Neural cell (in vitro differentiated cells): Measurements from ENCODE around the gene ZNF362. TPM values are rescaled to one million over a fixed set of nuclear protein-coding genes. Genes with fewer than 3 reads are reported as not detected.

Experiments
- H2AFZ ChIP-seq: fragments of 200-600, 300-800 bp; sonication (generic), shearing (Covaris generic); 2 replicates; pipeline ENCODE4 v1.6.0; 2014; ENCODE audit warnings: low read depth, mild to moderate bottlenecking, antibody characterized with exemption, low read length, moderate library complexity
- H3F3A ChIP-seq: fragments of 200-600 bp; shearing (Covaris generic); 2 replicates; pipeline ENCODE4 v1.6.1; 2016; ENCODE audit warnings: mild to moderate bottlenecking, moderate library complexity, mixed read lengths, antibody characterized with exemption, low read length; ENCODE audit not compliant: insufficient read depth, poor library complexity, severe bottlenecking
- H3K27ac ChIP-seq: fragments of 200-600, 300-800 bp; sonication (generic), shearing (Covaris generic); 2 replicates; pipeline ENCODE4 v1.5.1; 2014; ENCODE audit warnings: mild to moderate bottlenecking, low read length, moderate library complexity
- H3K27me3 ChIP-seq: fragments of 300-800, 200-600 bp; sonication (generic), shearing (Covaris generic); 2 replicates; pipeline ENCODE4 v1.6.0; 2014; ENCODE audit warnings: mild to moderate bottlenecking, low read depth, low read length, moderate library complexity; ENCODE audit not compliant: insufficient read depth
- H3K36me3 ChIP-seq: fragments of 300-800, 200-600 bp; sonication (generic), shearing (Covaris generic); 2 replicates; pipeline ENCODE4 v1.5.1; 2014; ENCODE audit warnings: mild to moderate bottlenecking, antibody characterized with exemption, low read length, moderate library complexity; ENCODE audit not compliant: insufficient read depth
- H3K4me2 ChIP-seq: fragments of 300-800, 200-600 bp; sonication (generic), shearing (Covaris generic); 2 replicates; pipeline ENCODE4 v1.6.0; 2014; ENCODE audit warnings: mild to moderate bottlenecking, low read length
- H3K4me3 ChIP-seq: fragments of 300-800, 200-600 bp; sonication (generic), shearing (Covaris generic); 2 replicates; pipeline ENCODE4 v1.5.1; 2014; ENCODE audit warnings: mild to moderate bottlenecking, low read length, moderate library complexity
- H3K79me2 ChIP-seq: fragments of 200-600 bp; shearing (Covaris generic); replicated peaks from 2 replicates; pipeline ENCODE4 v1.6.0; 2014; ENCODE audit warnings: mild to moderate bottlenecking, low read length, moderate library complexity; ENCODE audit not compliant: insufficient read depth
- H3K9ac ChIP-seq: fragments of 300-800, 200-600 bp; sonication (generic), shearing (Covaris generic); 2 replicates; pipeline ENCODE4 v1.6.1; 2016; ENCODE audit warnings: mild to moderate bottlenecking, low read length, mixed read lengths
- H3K9me2 ChIP-seq: fragments of 200-600 bp; shearing (Covaris generic); 2 replicates; pipeline ENCODE4 v1.6.1; 2016; ENCODE audit warnings: mild to moderate bottlenecking, low read length, mixed read lengths; ENCODE audit not compliant: insufficient read depth
- H3K9me3 ChIP-seq: fragments of 200-600, 300-800 bp; sonication (generic), shearing (Covaris generic); 2 replicates; pipeline ENCODE4 v1.6.1; 2016; ENCODE audit warnings: mild to moderate bottlenecking, mixed run types, low read length, moderate library complexity, mixed read lengths
- H4K20me1 ChIP-seq: fragments of 200-600 bp; shearing (Covaris generic); 2 replicates; pipeline ENCODE4 v1.6.1; 2016; ENCODE audit warnings: mild to moderate bottlenecking, mixed run types; ENCODE audit not compliant: insufficient read depth
- CTCF ChIP-seq: fragments of 450-650 bp; IDR thresholded peaks from 2 replicates; pipeline ENCODE4 v1.5.1; 2014; ENCODE audit warnings: antibody characterized with exemption, mild to moderate bottlenecking, moderate library complexity; ENCODE audit not compliant: poor library complexity, severe bottlenecking
- EP300 ChIP-seq: fragments of 450-650 bp; conservative IDR thresholded peaks from 2 replicates; pipeline ENCODE4 v1.6.1; 2014; ENCODE audit warnings: antibody characterized with exemption, mild to moderate bottlenecking, moderate library complexity; ENCODE audit not compliant: poor library complexity, severe bottlenecking
- EZH2 ChIP-seq: fragments of 200-600, 300-800 bp; shearing (Covaris generic), sonication (generic); IDR thresholded peaks from 2 replicates; pipeline ENCODE4 v1.6.1; 2014; ENCODE audit warnings: antibody characterized with exemption, low read length, borderline replicate concordance, mild to moderate bottlenecking; ENCODE audit not compliant: insufficient read depth, poor library complexity, severe bottlenecking
- MXI1 ChIP-seq: fragments of 450-650 bp; conservative IDR thresholded peaks from 2 replicates; pipeline ENCODE4 v1.6.1; 2014; ENCODE audit warnings: antibody characterized with exemption, mild to moderate bottlenecking; ENCODE audit not compliant: poor library complexity, severe bottlenecking
- POLR2AphosphoS5 ChIP-seq: IDR thresholded peaks from 2 replicates; pipeline ENCODE4 v1.6.1; 2012
- RAD21 ChIP-seq: fragments of 450-650 bp; conservative IDR thresholded peaks from 2 replicates; pipeline ENCODE4 v1.6.1; 2014; ENCODE audit warnings: antibody characterized with exemption, mild to moderate bottlenecking, moderate library complexity
- REST ChIP-seq: IDR thresholded peaks from 2 replicates; pipeline ENCODE4 v1.6.1; 2012; ENCODE audit warnings: borderline replicate concordance
- SMC3 ChIP-seq: fragments of 450-650 bp; conservative IDR thresholded peaks from 2 replicates; pipeline ENCODE4 v1.6.1; 2014; ENCODE audit warnings: antibody characterized with exemption, mild to moderate bottlenecking, moderate library complexity; ENCODE audit not compliant: poor library complexity
- TAF1 ChIP-seq: IDR thresholded peaks from 2 replicates; pipeline ENCODE4 v1.6.1; 2012; ENCODE audit warnings: low read depth
- polyA plus RNA-seq: library from polyadenylated mRNA; depleted of rRNA; stranded (reverse); fragments of >200 nt; gene quantifications from 2 replicates; pipeline ENCODE4 v1.2.3, GENCODE V29; 2014

Gene ZNF362
- polyA plus RNA-seq, 1 donor from 2014 or later: 17.6 TPM

DNA sequence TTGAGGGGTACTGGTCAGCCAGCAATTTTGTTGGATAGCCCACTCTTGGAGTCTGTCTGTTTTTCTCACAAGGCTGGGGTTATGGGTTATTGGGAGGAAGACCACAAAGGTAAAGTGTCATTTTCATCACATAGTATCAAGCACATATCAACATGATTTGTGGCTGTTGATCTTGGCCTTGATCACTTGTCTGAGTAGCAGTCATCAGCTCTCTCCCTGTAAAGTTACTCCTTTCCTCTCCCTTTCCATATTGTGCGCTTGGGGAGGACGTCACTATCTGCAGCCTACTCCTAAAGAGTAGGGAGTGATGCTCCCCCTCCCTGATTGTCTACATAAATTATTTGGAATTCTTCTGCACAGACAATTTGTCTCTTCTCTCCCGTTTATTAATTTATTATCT, 1.8 kb upstream of the ZNF362 start:
- H3K79me2 ChIP-seq: peaks cover 27% of the 10 kb centered on the region
- H3K9ac ChIP-seq: no peak overlapping the region
- no peak overlapping the region for H2AFZ ChIP-seq
- H3K4me3 ChIP-seq: no peak overlapping the region
- H3K4me2 ChIP-seq: no peak overlapping the region
- no peak for TF ChIP-seq MXI1
- no peak for TF ChIP-seq CTCF
- TF ChIP-seq POLR2AphosphoS5: no peak
- no peak for TF ChIP-seq EZH2
- TF ChIP-seq SMC3: no peak
- no peak for TF ChIP-seq TAF1
- TF ChIP-seq REST: no peak
- TF ChIP-seq RAD21: no peak
- no peak for TF ChIP-seq EP300
- no peaks in the 10 kb centered on the region for H3K36me3 ChIP-seq
- no peaks in the 10 kb centered on the region for H3F3A ChIP-seq
- H3K27me3 ChIP-seq: no peaks in the 10 kb centered on the region
- H3K27ac ChIP-seq: no peak overlapping the region
- H3K9me3 ChIP-seq: no peaks in the 10 kb centered on the region
- H3K9me2 ChIP-seq: no peaks in the 10 kb centered on the region
- no peaks in the 10 kb centered on the region for H4K20me1 ChIP-seq

DNA sequence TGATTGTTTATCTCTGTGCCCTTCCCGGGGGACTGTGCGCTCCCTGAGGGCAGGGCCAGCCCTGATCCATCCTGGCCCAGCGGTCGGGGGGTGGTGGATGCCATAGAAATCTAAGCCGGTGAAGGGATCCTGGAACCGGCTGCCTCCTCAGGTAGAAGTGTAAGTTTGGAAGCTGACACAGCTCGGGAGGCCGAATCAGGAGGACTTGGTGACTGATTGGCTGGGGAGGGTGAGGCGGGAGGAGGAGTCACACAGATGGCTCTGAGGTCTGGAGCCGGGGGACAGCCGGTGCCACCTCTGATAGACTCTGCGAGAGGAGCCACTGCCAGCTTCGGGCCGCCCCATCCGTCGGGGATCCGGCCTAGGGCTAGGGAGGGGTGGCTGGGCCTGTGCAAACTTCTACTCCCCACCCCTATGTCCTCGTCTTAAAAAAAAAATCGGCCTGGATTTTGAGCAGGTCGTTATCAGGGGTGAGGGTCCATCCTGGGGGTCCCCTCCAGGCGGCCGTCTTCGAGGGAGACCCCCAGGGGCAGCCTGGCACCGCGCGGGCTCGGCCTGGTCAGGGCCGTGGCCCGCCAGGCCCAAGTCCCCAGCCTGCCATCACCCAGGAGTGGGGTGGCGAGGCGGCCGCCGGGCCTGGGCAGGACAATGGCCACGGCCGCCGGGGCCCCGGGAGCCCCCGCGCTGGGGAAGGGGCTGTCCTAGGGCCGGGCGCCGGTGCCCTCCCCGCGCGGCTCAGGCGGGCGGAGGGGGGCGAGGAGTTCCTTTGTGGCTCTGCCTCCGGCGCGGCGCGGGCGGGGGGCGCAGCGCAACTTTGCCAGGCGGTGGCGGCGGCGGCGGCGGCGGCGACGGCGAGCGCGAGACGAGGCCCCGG, 708 bp upstream of the ZNF362 start:
- peak overlapping the region; percentile 31 for H3K27ac ChIP-seq
- H3K27me3 ChIP-seq: no peaks in the 10 kb centered on the region
- H3F3A ChIP-seq: no peaks in the 10 kb centered on the region
- no peaks in the 10 kb centered on the region for H3K36me3 ChIP-seq
- H3K79me2 ChIP-seq: peaks cover 38% of the 10 kb centered on the region
- no peaks in the 10 kb centered on the region for H4K20me1 ChIP-seq
- H3K9me3 ChIP-seq: no peaks in the 10 kb centered on the region
- no peak overlapping the region for H2AFZ ChIP-seq
- peak overlapping the region; percentile 59 for H3K4me3 ChIP-seq
- H3K9ac ChIP-seq: peak overlapping the region; percentile 66
- H3K9me2 ChIP-seq: no peaks in the 10 kb centered on the region
- no peak overlapping the region for H3K4me2 ChIP-seq
- TF ChIP-seq MXI1 (peak; percentile 14), TAF1 (no peak)
